Renal pelvis (tissue), 4 donors: ENCODE measurements around the gene RAET1L. TPM values are rescaled to one million over a fixed set of nuclear protein-coding genes. Genes with fewer than 3 reads are reported as not detected.
"Not testable (repeated sequence)": the region's sequence is repeated elsewhere in the genome, so short reads cannot be mapped to it uniquely, and the experiment has no call there.

Experiments
- DNase-seq: peaks from one replicate; pipeline ENCODE4 v3.0.0-alpha.2; 2013
- polyA plus RNA-seq, 3 donors: library from polyadenylated mRNA; unstranded; fragments of 120-200 nt; gene quantifications; one replicate each; pipeline ENCODE4 v1.2.1, GENCODE V29; 2013; ENCODE audit not compliant: insufficient read length in 3 of 3

RAET1L gene
- polyA plus RNA-seq, 3 donors, result not detected

DNA sequence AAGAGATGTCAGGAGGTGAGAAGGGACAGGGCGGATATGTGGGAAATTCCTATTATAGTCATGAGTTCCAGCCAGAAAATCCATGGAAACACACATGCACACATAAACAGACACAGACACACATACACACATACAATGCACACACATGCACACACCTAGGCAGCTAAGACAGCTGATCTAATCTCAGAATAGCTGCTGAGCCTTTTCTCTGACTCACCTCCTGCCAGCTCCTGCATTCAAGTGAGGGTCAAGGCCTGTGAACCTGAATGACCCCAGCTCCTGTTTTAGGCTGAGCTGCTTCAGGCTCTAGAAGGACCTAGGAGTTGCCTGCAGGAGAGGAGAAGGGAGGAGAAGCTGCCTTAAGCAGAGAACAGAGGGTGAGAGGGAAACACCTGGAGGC is 21.6 kb upstream of the RAET1L start:
- no peak for DNase-seq

DNA sequence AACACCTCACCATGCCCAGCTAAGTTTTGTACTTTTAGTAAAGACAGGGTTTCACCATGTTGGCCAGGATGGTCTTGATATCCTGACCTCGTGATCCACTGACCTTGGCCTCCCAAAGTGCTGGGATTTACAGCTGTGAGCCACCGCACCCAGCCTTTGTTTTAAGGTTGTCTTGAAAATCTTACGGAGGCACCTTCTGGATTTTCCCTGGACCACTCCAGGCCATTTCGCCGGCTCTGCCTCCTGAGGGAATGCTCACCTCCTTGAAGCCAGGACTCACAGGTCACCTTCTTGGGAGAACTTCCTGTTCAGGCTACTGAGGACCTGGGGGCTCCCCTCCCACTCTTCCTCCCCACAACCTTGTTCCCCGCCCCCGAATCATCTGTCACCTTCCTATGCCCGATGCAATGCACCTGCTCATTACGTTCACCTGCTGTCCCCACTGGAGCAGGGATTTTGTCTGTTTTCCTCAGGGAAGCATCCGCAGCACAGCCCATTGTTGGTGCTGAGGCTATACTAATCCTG is 19.4 kb upstream of the RAET1L start:
- no peak for DNase-seq

DNA sequence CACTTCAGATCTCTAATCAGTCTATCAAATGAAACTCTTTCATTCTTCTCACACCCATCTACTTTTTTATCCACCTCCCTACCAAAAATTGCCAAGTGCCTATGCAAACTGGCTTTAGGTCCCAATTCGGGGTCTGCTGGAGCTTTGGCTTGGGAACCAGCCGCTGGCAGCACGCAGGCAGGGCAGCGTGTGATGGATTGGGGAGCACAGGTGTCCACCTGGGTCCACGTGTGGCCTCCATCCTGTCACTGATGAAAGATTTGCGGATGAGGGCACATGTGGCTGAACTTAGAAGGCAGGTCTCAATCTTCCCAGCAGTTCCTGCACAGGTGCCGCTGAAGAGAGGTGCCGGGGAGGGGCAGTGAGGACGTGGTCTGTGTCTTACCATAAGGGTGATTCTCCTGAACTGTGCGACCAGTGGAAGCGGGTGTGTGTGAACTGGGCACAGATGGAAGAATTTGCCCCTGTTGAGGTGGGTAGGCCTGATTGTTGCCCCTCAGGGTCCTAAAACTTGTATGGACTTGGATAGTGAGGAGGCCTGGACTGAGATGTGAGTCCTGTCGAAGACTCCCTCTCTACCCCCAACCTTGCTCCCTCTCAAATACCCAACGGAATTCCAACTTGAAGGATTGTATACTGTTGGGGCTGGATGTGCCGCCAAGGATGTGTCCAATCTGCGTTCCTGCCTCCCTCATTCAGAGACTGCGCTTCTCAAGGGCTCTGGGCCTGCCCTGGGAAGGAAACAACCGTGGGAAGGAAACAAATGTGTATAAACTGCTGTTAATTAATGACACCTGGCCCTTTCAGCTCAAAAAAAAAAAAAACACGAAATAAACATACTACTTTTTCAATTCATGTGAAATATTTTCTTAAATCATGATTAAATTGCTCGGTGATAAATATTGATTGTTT is 18.4 kb upstream of the RAET1L start:
- DNase-seq, result no peak

DNA sequence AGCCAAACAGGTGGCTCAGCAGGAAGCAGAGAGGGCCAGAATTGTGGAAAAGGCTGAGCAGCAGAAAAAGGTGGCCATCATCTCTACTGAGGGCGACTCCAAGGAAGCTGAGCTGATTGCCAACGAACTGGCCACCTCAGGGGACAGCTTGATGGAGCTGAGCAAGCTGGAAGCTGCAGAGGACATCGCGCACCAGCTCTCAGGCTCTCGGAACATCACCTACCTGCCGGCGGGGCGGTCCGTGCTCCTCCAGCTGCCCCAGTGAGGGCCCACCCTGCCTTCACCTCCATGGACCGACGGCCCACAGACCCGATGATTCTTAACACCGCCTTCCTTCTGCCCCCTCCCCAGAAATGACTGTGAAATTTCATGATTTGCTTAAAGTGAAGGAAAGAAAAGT is 17.8 kb upstream of the RAET1L start:
- DNase-seq, result no peak

DNA sequence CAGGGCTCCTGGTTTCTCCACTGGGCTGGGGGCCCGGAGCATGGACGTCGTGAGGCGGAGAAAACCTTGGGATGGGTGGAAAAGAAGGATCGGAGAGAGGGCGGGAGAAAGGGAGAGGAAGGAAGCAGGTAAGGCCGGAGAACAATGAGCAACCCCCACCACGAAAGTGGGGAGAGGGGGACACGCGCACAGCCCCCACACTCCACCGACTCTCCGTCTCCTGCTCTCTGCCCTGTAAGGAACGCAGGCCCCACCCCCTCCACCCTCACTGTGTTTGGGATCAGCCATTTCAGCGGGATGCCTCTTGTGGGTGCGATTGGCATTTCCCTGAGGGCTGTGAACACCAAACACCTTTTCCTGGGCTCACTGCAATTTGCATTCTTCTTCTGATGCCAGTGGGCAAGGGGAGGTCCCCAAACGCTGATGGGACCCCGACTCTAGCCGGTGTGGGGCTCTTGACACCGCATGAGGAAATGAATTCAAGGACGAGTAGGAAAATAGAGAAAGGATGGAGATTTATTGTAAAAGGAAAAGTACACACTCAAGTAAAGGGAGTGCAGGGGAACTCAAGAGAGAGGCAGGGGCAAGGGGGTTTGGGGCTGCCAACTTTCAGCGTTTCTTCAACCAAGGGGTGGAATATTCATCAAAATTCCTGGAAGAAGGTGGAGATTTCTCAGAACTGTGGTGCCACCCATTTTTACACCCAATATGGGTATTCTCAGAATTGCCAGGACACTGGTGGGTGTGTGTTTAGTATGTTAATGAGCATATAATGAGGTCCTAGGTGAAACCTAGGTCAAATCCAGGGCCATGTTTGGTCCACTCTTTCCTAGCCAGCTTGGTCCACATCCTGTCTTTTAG is 13.1 kb upstream of the RAET1L start:
- no peak for DNase-seq

DNA sequence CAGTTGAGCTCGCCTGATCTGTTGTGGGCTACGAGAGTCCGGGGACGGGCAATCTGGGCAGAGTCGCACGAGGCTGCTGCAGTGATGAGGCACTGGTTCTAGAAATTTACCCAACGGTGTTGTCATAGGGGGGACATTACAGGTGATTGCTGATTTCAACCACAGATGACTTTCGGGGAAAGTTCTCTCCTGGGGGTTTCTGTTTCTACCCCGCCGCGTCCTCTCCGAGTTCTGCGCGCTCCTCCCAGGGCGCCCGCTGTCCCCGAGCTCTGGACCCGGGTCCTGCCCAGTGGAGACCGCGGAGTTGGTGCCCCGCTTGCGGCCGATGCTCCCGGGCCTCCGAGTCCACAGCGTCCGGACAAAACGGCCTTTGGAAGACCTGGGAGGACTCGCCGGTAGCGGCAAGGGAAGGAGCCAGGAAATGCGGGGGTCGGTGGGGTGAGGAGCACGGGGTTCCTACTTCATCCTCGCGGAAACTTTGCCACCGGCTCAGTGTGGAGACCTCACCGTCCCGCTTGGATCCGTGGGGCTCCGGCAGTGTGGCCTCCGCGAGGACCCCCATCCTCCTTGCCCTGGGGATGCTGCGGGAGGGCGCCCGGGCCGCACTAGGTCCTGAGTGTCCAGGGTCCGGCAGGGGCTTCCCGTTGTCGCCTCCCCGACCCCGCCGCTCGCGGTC is 12.3 kb upstream of the RAET1L start:
- no peak for DNase-seq

DNA sequence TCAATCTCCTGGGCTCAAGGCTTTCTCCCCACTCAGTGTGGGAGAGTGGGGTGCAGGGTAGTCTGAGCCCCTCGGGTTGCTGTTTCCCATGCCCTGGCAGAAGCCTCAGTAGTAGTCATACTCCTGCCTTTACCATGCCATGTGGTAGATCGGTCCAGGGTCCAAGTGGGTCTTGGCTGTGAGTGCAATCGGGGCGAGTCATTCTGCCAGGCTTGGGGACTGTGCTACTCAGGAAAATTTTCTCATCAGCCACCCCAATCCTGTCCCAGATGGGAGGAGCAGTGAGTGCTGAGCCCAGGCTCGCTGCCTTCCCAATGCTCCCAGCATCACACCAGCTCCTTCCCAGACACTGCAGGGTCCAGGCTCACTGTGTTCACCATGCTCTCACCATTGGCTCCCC is 10.7 kb upstream of the RAET1L start:
- no peak for DNase-seq

DNA sequence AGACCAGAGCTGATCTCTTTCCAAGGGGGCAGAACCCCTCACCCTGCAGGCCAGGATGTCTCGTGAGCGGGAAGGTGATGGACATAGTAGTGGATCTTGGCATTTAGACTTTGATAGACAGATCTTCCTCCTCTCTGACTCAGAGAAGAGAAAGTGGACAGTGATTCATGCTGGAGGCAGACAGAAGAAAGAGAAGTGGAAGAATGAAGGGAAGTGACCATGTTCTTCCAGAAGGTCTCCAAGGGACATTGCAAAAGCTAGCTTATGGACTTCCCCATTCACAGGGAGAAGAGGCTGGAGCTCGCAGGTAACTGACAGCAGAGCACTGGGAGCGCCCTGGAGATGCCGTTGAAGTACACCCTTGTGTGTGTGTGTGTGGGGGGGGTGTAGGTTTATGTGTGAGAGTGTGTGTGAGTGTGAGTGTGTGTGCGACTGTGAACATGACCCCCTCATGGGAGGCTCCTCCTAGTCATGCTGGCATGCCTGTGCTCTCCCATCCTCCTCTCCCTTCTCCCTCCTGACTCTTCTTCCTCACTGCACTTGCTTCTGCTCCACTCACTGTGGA is 8.0 kb upstream of the RAET1L start:
- DNase-seq, result no peak

DNA sequence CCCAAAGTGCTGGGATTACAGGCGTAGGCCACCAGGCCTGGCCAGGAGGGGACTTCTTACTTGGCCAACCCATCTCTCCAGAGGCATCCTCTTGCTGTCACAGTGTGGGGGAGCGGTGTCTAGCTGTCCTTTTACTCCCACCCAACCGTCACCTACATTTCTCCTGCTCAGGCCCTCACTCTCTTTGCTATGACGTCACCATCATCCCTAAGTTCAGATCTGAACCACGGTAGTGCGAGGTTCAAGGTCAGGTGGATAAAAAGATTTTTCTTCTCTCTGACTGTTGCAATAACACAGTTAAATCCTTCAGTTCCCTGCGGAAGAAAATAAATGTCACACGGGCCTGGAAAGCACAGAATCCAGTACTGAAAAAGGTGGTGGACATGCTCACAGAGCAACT is 7.3 kb upstream of the RAET1L start:
- no peak for DNase-seq

DNA sequence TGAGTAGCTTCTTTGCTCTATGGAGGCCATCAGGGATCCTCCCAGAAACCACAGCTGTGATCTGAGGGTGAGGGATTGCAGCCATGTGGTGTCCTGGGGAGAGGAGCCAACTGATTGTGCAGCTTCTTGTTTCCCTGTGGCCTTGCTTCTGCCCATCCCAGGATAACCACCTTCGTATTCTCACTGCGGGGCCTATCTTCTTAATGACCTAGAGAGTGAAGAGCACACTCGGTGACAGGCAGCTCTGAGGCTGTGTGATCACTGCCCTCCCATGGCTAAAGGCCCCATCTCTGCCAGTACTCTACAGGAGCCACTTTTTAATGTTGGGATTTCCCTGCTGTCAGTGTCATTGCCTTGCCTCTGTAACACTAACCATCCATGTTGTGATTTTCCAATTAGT is 5.3 kb upstream of the RAET1L start:
- DNase-seq, result no peak

DNA sequence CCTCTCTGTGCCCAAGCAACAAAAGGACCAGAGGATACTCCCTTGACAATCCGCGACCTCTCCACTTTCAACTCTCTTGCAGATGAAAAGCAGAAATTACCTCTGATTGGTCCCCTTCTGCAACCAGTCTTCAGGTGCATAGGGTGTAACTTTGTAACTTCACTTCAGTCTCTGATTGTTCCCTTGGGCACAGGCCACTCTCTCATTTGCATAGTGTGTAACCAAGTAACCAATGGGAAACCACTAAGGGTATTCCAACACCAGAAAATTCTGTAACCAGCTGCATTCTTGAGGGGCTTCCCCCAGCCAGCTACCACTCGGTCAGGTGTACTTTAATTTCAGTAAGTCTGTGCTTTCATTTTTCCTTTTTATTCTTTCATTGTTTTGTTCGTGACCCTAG is 4.4 kb upstream of the RAET1L start:
- DNase-seq, result no peak

DNA sequence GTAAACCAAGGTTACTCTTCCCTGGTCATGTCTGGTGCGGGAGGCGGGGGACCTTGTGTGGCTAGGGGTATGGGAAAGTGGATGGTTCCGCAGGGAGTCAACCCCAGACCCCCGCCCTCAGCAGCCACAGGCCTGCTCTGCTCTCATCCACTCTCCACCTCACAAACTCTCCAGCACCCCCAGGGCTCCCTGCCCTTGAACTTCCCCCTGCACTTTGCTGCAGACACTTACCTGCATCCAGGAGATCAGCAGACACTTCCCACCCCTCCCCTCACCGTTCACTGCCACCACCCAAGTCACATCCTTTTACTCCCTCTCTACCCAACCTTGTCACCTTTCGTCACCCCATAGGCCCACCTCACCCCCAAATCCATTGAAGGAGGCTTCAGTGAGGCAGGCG is 3.9 kb upstream of the RAET1L start:
- DNase-seq, result no peak

DNA sequence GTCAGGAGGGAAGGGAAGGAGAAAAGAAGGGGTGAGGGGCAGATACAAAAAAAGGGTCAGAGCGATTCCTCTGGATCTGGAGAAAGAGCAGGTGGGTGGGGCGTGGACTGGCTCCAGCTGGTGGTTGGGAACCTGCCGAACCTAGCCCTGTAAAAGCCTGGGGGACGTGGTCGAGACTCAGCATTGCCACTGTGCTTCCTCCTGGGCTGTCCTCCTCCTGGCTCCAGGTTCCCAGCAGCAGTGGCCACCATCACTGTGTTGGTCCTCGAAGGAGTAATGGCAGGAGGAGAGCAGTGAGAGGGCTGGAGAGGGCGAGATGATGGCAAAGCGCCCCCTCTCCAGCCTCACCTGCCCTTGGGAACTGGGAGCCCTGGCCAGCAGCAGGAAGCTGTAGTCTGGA is 3.5 kb upstream of the RAET1L start:
- DNase-seq, result no peak

DNA sequence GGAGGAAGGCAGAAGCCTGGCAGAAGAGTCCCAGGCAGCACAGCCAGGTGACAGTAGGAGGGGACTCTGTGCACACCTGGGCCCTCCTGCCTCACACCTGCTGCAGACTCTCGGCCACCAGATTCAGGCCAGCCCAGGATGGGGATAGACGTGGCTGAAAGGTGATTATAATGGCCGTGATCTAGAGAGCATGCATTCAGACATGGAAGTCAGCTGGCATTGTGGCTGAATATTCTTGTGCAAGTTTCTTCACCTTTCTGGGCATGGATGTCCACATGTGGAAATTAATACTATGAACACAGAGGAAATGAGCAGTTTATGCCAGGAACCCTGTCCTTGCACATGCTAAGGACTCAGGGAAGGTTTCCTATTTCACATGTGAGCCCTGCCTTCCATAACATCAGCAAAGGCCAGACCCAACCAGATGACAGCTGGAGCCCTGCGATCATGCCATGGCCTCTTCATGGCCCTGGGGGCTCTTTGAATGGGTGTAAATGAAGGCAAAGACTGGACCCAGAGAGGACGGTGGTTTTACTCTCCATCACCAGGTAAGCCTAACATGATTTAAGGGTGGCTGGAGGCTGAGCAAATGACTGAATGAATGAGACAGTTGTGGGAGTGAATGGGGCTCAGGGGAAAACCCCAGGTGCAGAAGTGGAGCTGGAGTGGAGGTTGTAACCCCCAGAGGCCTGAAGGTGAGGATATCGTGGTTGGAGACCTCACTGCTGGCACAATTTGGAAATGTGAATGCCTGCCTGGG is 2.7 kb upstream of the RAET1L start:
- DNase-seq, result no peak

DNA sequence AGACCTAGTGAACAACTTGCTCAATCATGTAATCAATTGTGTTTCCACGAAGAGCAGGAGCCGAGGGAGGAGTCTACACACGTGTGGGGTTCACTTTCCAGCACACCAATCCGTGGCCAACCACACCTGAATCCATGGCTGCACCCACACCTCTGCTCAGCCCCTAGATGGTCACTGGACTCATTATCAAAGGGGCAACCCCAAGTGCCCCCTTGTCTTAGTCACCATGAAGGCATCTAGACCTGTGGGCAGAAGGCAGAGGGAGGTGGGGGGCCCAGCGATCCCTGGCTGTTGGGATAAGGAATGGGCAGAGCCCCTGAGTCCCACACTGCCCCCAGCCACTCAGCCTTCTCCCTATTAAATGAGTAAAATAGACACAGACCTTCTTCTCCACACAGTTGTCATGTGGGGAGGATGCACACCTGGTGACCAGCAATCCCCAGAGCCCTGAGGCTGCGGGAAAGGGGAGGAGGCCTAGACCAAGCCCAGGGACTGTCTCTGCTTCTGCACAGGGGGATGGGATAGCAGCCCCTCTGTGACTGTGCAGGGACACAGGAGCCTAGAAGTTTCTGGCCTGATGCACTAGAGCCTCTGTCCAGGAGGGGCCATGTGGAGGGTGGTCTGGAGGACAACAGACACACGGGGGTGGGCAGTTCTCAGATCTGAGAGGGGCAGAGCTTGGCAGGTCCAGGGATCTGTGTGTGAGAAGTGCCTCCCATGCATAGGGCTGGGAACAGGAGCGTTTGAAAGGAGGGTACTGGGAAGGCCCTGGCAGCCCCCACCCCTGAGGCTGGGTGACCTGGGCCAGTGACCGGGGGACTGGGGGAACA is 1.9 kb upstream of the RAET1L start:
- DNase-seq, result no peak

DNA sequence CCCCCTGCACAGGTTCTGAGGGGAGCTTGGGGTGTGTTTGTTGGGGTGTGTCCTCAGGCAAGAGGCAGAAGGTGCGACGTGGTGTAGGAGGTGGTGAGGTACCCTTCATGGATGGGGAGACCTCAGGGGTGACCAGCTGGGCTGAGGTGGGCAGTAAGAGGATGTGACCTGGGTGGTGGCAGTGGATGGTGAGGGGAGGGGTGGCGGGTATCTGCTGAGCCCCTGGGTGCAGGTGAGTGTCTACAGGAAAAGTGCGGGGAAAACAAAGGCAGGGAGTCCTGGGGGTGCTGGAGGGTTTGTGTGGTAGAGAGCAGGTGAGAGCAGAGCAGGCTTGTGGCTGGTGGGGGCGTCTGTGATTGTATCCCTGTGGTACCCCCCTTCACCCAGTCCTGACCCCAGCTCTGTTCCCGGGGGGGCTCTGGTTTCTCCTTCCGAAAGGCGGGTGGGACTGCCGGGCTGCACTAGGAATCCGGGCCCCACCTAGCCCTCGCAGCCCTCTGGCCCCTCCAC is 631 bp downstream of the RAET1L start:
- no peak for DNase-seq

DNA sequence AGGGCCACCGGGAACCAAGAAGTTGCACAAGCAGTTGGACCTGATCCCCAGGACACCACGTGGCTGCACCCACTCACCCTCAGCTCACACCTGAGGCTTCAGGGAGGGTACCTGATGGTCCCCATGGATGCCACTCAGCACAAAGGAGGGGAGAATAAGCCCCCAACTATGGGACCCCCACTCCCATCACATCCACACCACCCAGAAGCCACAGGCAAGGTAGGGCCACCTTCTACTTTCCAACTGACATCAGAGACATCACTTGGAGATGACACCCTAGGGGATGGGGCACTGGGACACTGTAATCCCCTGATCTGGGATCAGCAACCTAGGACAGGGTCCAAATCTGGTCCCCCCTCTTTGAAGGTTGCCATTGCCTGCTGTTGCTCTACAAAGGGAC is 1.3 kb downstream of the RAET1L start:
- not testable (repeated sequence) for DNase-seq

DNA sequence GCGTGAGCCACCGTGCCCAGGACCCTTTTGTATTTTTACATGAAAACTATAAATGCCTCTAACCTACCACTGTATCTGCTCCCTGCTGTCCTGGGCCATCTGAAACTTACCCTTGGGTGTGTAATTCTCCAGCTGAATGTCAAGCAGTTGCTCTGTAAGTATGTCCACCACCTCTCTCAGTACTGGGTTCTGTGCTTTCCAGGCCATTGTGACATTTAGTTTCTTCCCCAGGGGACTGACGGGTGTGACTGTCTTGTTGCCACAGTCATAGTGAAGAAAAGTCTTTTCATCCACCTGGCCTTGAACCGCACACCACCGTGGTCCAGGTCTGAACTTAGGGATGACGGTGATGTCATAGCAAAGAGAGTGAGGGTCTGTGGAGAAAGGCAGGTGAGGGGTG is 3.5 kb downstream of the RAET1L start:
- not testable (repeated sequence) for DNase-seq

DNA sequence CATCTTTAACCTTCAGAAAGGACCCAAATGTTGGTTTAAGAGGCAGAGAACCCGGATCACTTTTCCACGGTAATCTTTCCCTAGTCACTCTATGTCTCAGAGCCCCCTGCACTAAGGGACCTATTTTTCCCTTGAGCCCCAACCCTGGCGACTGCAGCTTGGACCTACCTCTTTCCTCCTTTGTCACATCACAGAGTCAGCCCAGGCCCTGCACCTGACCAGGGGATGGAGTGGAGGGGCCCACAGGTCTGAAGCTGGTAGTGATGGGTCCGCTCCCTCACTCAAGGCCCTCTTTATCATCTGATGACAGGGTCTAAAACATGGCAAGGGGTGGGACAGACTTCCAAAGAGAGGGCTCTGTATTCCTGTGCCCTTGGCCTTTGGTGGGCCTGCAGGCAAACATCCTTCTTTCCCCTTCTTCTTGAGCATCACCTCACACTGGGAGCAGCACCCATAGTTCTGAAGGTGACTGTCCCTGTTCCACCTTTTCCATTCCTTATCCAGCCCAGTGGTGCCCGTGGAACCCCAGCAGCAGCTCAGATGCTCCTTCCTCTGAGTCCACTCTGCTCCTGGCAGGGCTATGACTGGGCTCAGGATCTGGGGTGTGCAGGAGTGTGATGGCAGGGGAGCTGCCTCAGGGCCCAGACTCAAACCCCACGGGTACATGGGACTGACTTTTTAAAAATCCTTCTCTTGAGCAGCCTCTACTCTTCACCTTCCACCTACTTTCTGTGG is 6.3 kb downstream of the RAET1L start:
- no peak for DNase-seq
